Trophoblast cell (in vitro differentiated cells and primary cell): ENCODE data around the gene DKK3.

Experiments
- DNase-seq, 2 donors: peaks; one replicate each; pipeline ENCODE4 v3.0.0-alpha.2; 2016
- H2AFZ ChIP-seq: 2 replicates; pipeline ENCODE4 v1.6.1; 2013; ENCODE audit warnings: low read length, moderate library complexity, mild to moderate bottlenecking; ENCODE audit not compliant: insufficient read depth, poor library complexity
- H2AK5ac ChIP-seq: 2 replicates; pipeline ENCODE4 v1.6.1; 2013; ENCODE audit warnings: mild to moderate bottlenecking, low read length
- H2BK120ac ChIP-seq: 2 replicates; pipeline ENCODE4 v1.6.1; 2013; ENCODE audit warnings: low read length, mild to moderate bottlenecking, moderate library complexity; ENCODE audit not compliant: insufficient read depth, poor library complexity
- H2BK12ac ChIP-seq: 2 replicates; pipeline ENCODE4 v1.6.1; 2013; ENCODE audit warnings: mild to moderate bottlenecking, low read length, moderate library complexity
- H2BK5ac ChIP-seq: 2 replicates; pipeline ENCODE4 v1.6.1; 2013; ENCODE audit warnings: low read length, low read depth, moderate library complexity, mild to moderate bottlenecking; ENCODE audit not compliant: poor library complexity
- H3K14ac ChIP-seq: 2 replicates; pipeline ENCODE4 v1.6.1; 2013; ENCODE audit warnings: mild to moderate bottlenecking, low read length
- H3K18ac ChIP-seq: 2 replicates; pipeline ENCODE4 v1.6.1; 2013; ENCODE audit warnings: mild to moderate bottlenecking, low read length
- H3K23ac ChIP-seq: 2 replicates; pipeline ENCODE4 v1.6.1; 2013; ENCODE audit warnings: low read length
- H3K27ac ChIP-seq: 2 replicates; pipeline ENCODE4 v1.5.1; 2013; ENCODE audit warnings: low read depth, mild to moderate bottlenecking, inconsistent platforms, low read length, moderate library complexity
- H3K27me3 ChIP-seq: 2 replicates; pipeline ENCODE4 v1.6.1; 2013; ENCODE audit warnings: inconsistent platforms, mild to moderate bottlenecking, low read length, moderate library complexity; ENCODE audit not compliant: insufficient read depth
- H3K36me3 ChIP-seq, 2 experiments: 1 replicate in 1 of 2; 2 replicates in 1 of 2; pipeline ENCODE4 v1.6.1; 2013; ENCODE audit warnings: low read length in 2 of 2, mild to moderate bottlenecking in 2 of 2, moderate library complexity in 1 of 2; ENCODE audit not compliant: insufficient read depth in 2 of 2, control insufficient read depth in 1 of 2
- H3K4ac ChIP-seq: 2 replicates; pipeline ENCODE4 v1.6.1; 2013; ENCODE audit warnings: low read depth, mild to moderate bottlenecking, low read length, moderate library complexity
- H3K4me1 ChIP-seq, 2 experiments: 1 replicate in 1 of 2; 2 replicates in 1 of 2; pipeline ENCODE4 v1.6.1; 2013; ENCODE audit warnings: low read length in 2 of 2, mild to moderate bottlenecking in 2 of 2, moderate library complexity in 1 of 2; ENCODE audit not compliant: insufficient read depth in 2 of 2, control insufficient read depth in 1 of 2
- H3K4me2 ChIP-seq: 2 replicates; pipeline ENCODE4 v1.6.1; 2013; ENCODE audit warnings: inconsistent platforms, mild to moderate bottlenecking, low read length, moderate library complexity
- H3K4me3 ChIP-seq: 2 replicates; pipeline ENCODE4 v1.5.1; 2013; ENCODE audit warnings: mild to moderate bottlenecking, low read depth, low read length, inconsistent platforms
- H3K79me1 ChIP-seq: one replicate; pipeline ENCODE4 v1.6.1; 2013; ENCODE audit warnings: low read length
- H3K79me2 ChIP-seq: 2 replicates; pipeline ENCODE4 v1.6.1; 2013; ENCODE audit warnings: low read length, mild to moderate bottlenecking; ENCODE audit not compliant: control insufficient read depth, insufficient read depth, poor library complexity
- H3K9ac ChIP-seq: 2 replicates; pipeline ENCODE4 v1.6.1; 2013; ENCODE audit warnings: mild to moderate bottlenecking, low read length
- H3K9me3 ChIP-seq: 2 replicates; pipeline ENCODE4 v1.6.1; 2013; ENCODE audit warnings: low read depth, mild to moderate bottlenecking, control low read depth, inconsistent platforms, low read length; ENCODE audit not compliant: insufficient read depth
- H4K12ac ChIP-seq: 2 replicates; pipeline ENCODE4 v1.6.1; 2013; ENCODE audit warnings: low read depth, mild to moderate bottlenecking, low read length, moderate library complexity
- H4K8ac ChIP-seq: 2 replicates; pipeline ENCODE4 v1.6.1; 2013; ENCODE audit warnings: low read depth, mild to moderate bottlenecking, low read length, moderate library complexity
- H4K91ac ChIP-seq: one replicate; pipeline ENCODE4 v1.6.1; 2013; ENCODE audit warnings: low read depth, mild to moderate bottlenecking, low read length, moderate library complexity
- WGBS: extraction: QIAGEN DNeasy Blood & Tissue Kit; methylation state at CpG from one replicate; pipeline ENCODE4 v1.1.7; 2013; ENCODE audit warnings: missing lambda C conversion rate; ENCODE audit not compliant: insufficient read length, insufficient coverage; ENCODE audit errors: extremely low coverage; 5-methylcytosine and 5-hydroxymethylcytosine counted together

The DKK3 gene

DNA sequence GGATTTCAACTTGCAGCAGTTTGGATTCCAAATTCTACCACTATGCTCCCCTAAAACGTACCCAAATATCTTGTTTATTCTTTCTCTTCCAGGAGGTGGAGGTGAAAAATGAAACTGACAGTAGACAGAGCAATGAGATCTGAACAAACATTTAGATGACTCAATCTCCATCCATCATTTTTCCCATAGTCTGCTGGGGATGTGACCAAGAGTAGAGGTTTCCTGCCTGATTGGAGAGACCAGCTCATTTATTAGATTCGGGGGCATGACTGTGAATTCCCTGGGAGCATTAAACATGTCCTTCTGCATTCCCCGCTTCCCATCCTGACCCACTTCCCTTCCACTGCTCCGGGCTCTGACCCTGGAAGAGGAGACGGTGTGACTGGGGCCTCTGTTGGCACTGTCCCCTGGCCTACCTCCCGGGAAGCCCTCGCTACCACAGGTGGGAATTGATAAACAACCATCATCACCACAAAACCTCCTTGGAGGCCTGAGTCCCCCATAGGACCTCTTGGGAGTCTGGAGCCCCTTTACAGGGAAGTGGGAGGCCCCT, 20.3 kb downstream of the DKK3 start:
- peak overlapping the region; percentile 53 for H3K18ac ChIP-seq
- peak overlapping the region; percentile 21 for H2BK5ac ChIP-seq
- no peaks in the 10 kb centered on the region for H3K79me2 ChIP-seq
- peaks cover 22 to 27% of the 10 kb centered on the region in 2 experiments for H3K4me1 ChIP-seq
- H2BK12ac ChIP-seq, result peak overlapping the region; percentile 67
- H2AFZ ChIP-seq, result peak overlapping the region; percentile 47
- DNase-seq, result no peak
- peak overlapping the region; percentile 69 for H3K14ac ChIP-seq
- H3K27me3 ChIP-seq, result no peaks in the 10 kb centered on the region
- no peak overlapping the region for H3K4me3 ChIP-seq
- H3K4me2 ChIP-seq, result no peak overlapping the region
- H3K79me1 ChIP-seq, result peaks cover 14% of the 10 kb centered on the region
- H3K27ac ChIP-seq, result no peak overlapping the region
- H4K91ac ChIP-seq, result peak overlapping the region; percentile 64
- no peak overlapping the region for H3K4ac ChIP-seq
- peaks cover 0 to 9% of the 10 kb centered on the region in 2 experiments for H3K36me3 ChIP-seq
- no peak overlapping the region for H3K23ac ChIP-seq
- WGBS, result no CpG with 5 or more reads among the region's 7 CpGs
- H2AK5ac ChIP-seq, result peak overlapping the region; percentile 65
- peak overlapping the region; percentile 27 for H4K8ac ChIP-seq
- H2BK120ac ChIP-seq, result peak overlapping the region; percentile 18
- H3K9me3 ChIP-seq, result peaks cover 2% of the 10 kb centered on the region
- H3K9ac ChIP-seq, result no peak overlapping the region
- H4K12ac ChIP-seq, result no peak overlapping the region

GRCh38 chr11:11987503-11988022, 20.9 kb downstream of the DKK3 start:
- Histone ChIP-seq H3K23ac (no peak overlapping the region), H4K91ac (no peak overlapping the region), H2BK12ac (no peak overlapping the region), H3K9ac (no peak overlapping the region), H2BK120ac (no peak overlapping the region), H3K18ac (no peak overlapping the region), H3K79me1 (peaks cover 14% of the 10 kb centered on the region), H3K9me3 (peaks cover 2% of the 10 kb centered on the region), H4K12ac (no peak overlapping the region), H2AK5ac (no peak overlapping the region), H3K79me2 (no peaks in the 10 kb centered on the region), H3K4ac (no peak overlapping the region), H3K27ac (no peak overlapping the region), H3K4me2 (no peak overlapping the region), H3K14ac (no peak overlapping the region), H2AFZ (no peak overlapping the region), H3K36me3 (peaks cover 0 to 9% of the 10 kb centered on the region in 2 experiments), H4K8ac (no peak overlapping the region), H3K4me1 (peaks cover 22 to 27% of the 10 kb centered on the region in 2 experiments), H3K27me3 (no peaks in the 10 kb centered on the region), H3K4me3 (no peak overlapping the region), H2BK5ac (no peak overlapping the region)
- no CpG with 5 or more reads among the region's 1 CpG for WGBS
- peak in 1 of 2 donors; percentile 39 for DNase-seq

DNA sequence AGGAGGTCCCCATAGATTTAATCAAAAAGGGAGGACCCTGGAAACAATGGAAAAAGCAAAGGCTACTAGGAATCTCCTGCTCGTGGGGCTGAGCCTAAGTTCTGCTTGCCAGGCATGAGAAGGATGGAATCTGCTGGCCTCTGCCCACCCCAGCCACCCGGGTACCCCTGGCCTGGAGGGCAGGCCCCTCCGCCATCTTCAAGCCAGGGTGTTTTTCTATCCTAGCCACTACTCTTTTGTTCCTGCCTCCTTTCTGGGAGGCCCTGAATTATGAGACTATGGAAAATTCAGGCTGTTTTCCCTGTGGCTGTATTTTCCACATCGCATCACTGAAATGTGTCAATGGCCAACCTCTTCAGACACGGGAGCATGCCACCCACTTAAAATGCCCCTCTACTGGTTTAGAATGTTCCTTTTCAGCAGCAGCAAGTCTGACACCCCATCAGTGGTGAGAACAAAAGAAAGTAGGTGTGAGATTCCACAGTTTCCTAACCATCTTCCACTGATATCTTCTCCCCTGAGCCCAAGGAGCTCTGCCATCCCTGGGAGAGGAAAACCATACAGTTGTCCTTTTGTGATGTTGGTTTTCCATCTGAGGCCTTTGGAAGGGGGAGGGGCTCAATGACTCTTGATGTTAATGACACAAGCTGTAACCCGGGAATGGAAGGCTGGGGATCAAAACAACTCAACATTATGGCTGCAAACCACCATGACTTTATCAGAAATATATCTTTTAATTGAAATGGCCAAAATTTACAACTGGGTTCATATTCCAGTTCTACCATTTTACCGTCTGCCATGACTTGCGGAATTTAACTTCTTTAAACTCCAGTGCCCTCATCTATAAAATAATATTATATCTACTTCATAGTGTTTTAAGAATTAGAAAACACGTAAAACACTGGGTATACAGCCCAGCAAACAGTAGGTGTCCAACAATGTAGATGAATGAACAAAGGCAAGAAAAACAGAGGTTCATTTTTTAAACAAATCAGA, 22.2 kb downstream of the DKK3 start:
- no CpG with 5 or more reads among the region's 9 CpGs for WGBS
- Histone ChIP-seq H2BK12ac (peak overlapping the region; percentile 61), H3K4me3 (no peak overlapping the region)

GRCh38 chr11:11985016-11985715, 23.3 kb downstream of the DKK3 start:
- Histone ChIP-seq H3K4me2 (peak overlapping the region; percentile 9), H3K79me2 (no peaks in the 10 kb centered on the region), H3K9me3 (peaks cover 5% of the 10 kb centered on the region), H3K4ac (no peak overlapping the region), H2BK120ac (no peak overlapping the region), H3K79me1 (peaks cover 8% of the 10 kb centered on the region), H3K27me3 (no peaks in the 10 kb centered on the region), H2BK12ac (peak overlapping the region; percentile 55), H3K18ac (no peak overlapping the region), H3K23ac (no peak overlapping the region), H3K14ac (peak overlapping the region; percentile 24), H4K8ac (peak overlapping the region; percentile 50), H3K4me3 (no peak overlapping the region), H3K36me3 (peaks cover 5 to 8% of the 10 kb centered on the region in 2 experiments), H2AFZ (no peak overlapping the region), H4K12ac (no peak overlapping the region), H4K91ac (peak overlapping the region; percentile 55), H2BK5ac (peak overlapping the region; percentile 42), H3K4me1 (peaks cover 23 to 25% of the 10 kb centered on the region in 2 experiments), H2AK5ac (peak overlapping the region; percentile 2), H3K27ac (peak overlapping the region; percentile 3), H3K9ac (no peak overlapping the region)
- peak; percentile 49 to 84 for DNase-seq
- no CpG with 5 or more reads among the region's 8 CpGs for WGBS

More for the DNA sequence above, 22.2 kb downstream of the DKK3 start:
- Histone ChIP-seq H2AFZ (no peak overlapping the region), H3K14ac (no peak overlapping the region), H3K27ac (peak overlapping the region; percentile 3), H2AK5ac (no peak overlapping the region), H3K4ac (no peak overlapping the region), H3K79me1 (peaks cover 12% of the 10 kb centered on the region), H4K12ac (no peak overlapping the region), H3K27me3 (no peaks in the 10 kb centered on the region), H2BK120ac (peak overlapping the region; percentile 20), H3K4me2 (no peak overlapping the region), H3K36me3 (peaks cover 4 to 9% of the 10 kb centered on the region in 2 experiments), H4K8ac (no peak overlapping the region), H3K18ac (no peak overlapping the region), H3K9me3 (peaks cover 2% of the 10 kb centered on the region), H3K23ac (no peak overlapping the region), H3K4me1 (peaks cover 18 to 24% of the 10 kb centered on the region in 2 experiments), H4K91ac (peak overlapping the region; percentile 4), H3K9ac (no peak overlapping the region), H2BK5ac (no peak overlapping the region), H3K79me2 (no peaks in the 10 kb centered on the region)
- no peak for DNase-seq
